NCI-H187 treated with DMSO at 0.1 percent for 48 hours (cell line): Measurements from ENCODE around the gene TAC3.
"Not testable (repeated sequence)": the region's sequence is repeated elsewhere in the genome, so short reads cannot be mapped to it uniquely, and the experiment has no call there.

ENCODE experiments used
- DNase-seq: peaks from one replicate; lab custom pipeline; 2025; lab: John Stamatoyannopoulos, UW

TAC3 gene

GRCh38 chr12:57016348-57016747 lies at the start of gene TAC3:
TSS of gene TAC3 (minus strand) at chr12:57016529. CDS start at chr12:57015797, 732 bp downstream.
- DNase-seq, result no peak

GRCh38 chr12:57063991-57064685 lies 47.8 kb upstream of the TAC3 start:
- no peak for DNase-seq

- DNase-seq, result no peak
Measured at GRCh38 chr12:57058454-57058853, 42.1 kb upstream of the TAC3 start.

GRCh38 chr12:57057067-57057751 lies 40.9 kb upstream of the TAC3 start:
- DNase-seq, result no peak

- no peak for DNase-seq
Measured at GRCh38 chr12:57055824-57056223, 39.5 kb upstream of the TAC3 start.

GRCh38 chr12:57053901-57054300 lies 37.6 kb upstream of the TAC3 start:
- not testable (repeated sequence) for DNase-seq

GRCh38 chr12:57053146-57053545 lies 36.8 kb upstream of the TAC3 start:
- not testable (repeated sequence) for DNase-seq

GRCh38 chr12:57051011-57051410 lies 34.7 kb upstream of the TAC3 start:
- no peak for DNase-seq

GRCh38 chr12:57049890-57050289 lies 33.6 kb upstream of the TAC3 start, which contains the start of gene MYO1A:
TSS of gene MYO1A (minus strand) at chr12:57050129. CDS start at chr12:57048323, 1,806 bp downstream.
- no peak for DNase-seq

- DNase-seq, result no peak
Measured at GRCh38 chr12:57049119-57049446, 32.8 kb upstream of the TAC3 start.

GRCh38 chr12:57048423-57049118 lies 32.2 kb upstream of the TAC3 start:
- no peak for DNase-seq

GRCh38 chr12:57047981-57048380 lies 31.7 kb upstream of the TAC3 start:
- no peak for DNase-seq

- DNase-seq, result no peak
Measured at GRCh38 chr12:57046947-57047890, 30.9 kb upstream of the TAC3 start.

- no peak for DNase-seq
Measured at GRCh38 chr12:57046086-57046791, 29.9 kb upstream of the TAC3 start.

- DNase-seq, result no peak
Measured at GRCh38 chr12:57044889-57045288, 28.6 kb upstream of the TAC3 start.

- DNase-seq, result no peak
Measured at GRCh38 chr12:57044468-57044867, 28.1 kb upstream of the TAC3 start.

GRCh38 chr12:57042695-57043094 lies 26.4 kb upstream of the TAC3 start:
- no peak for DNase-seq

GRCh38 chr12:57040750-57041149 lies 24.4 kb upstream of the TAC3 start:
- DNase-seq, result no peak

- DNase-seq, result no peak
Measured at GRCh38 chr12:57040211-57040610, 23.9 kb upstream of the TAC3 start.

GRCh38 chr12:57039016-57039798 lies 22.9 kb upstream of the TAC3 start:
- DNase-seq, result no peak
